HG03342 (cell line): Measurements from ENCODE around the gene KCTD17.

ENCODE experiments used
- ATAC-seq: cut with Tn5 transposase; IDR thresholded peaks from one replicate; pipeline ENCODE4 v1.9.1; 2021; ENCODE audit warnings: mild to moderate bottlenecking, moderate library complexity; ENCODE audit not compliant: unreplicated experiment

Gene KCTD17

GRCh38 chr22:37097346-37097745, 45.8 kb downstream of the KCTD17 start:
- ATAC-seq, result no peak

GRCh38 chr22:37098976-37099591, 47.5 kb downstream of the KCTD17 start:
- no peak for ATAC-seq

- ATAC-seq, result no peak
These were observed 49.1 kb downstream of the KCTD17 start for GRCh38 chr22:37100589-37101127.

GRCh38 chr22:37101311-37102066, 49.9 kb downstream of the KCTD17 start:
- ATAC-seq, result no peak

GRCh38 chr22:37103151-37103550, 51.6 kb downstream of the KCTD17 start:
- no peak for ATAC-seq

- ATAC-seq, result no peak
These were observed 52.3 kb downstream of the KCTD17 start for GRCh38 chr22:37103656-37104452.

GRCh38 chr22:37105154-37105553, 53.6 kb downstream of the KCTD17 start:
- no peak for ATAC-seq

- ATAC-seq, result no peak
These were observed 54.4 kb downstream of the KCTD17 start for GRCh38 chr22:37105990-37106389.

- ATAC-seq, result no peak
These were observed 56.5 kb downstream of the KCTD17 start for GRCh38 chr22:37107816-37108621.

- ATAC-seq, result no peak
These were observed 57.8 kb downstream of the KCTD17 start, which contains the start of gene TMPRSS6 for GRCh38 chr22:37109242-37109917. Gene TMPRSS6, minus strand, starts transcription at chr22:37109713. Its CDS starts 6,296 bp downstream, at chr22:37103417.

- ATAC-seq, result no peak
These were observed 59.7 kb downstream of the KCTD17 start for GRCh38 chr22:37111156-37111717.

GRCh38 chr22:37112084-37112728, 60.7 kb downstream of the KCTD17 start:
- ATAC-seq, result no peak
